ENCODE results near the gene BTNL9.
"Not testable (repeated sequence)": the region's sequence is repeated elsewhere in the genome, so short reads cannot be mapped to it uniquely, and the experiment has no call there.

BTNL9 gene

DNA sequence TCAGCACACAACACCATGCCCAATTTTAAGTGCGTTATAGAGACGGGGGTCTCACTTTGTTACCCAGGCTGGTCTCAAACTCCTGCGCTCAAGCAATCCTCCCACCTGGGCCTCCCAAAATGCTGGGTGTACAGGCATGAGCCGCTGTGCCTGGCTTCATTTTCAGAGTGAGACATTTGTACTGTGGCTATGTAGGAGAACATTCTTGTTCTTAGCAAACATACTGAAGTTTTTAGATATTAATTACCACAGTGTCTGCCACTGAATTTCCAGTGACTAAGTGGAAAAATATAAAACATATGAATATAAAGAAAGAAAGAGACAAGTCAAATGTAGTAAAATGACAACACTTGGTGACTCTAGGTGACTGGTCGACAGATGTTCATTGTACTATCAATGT lies 20.9 kb downstream of the BTNL9 start:
- no peak for DNase-seq

DNA sequence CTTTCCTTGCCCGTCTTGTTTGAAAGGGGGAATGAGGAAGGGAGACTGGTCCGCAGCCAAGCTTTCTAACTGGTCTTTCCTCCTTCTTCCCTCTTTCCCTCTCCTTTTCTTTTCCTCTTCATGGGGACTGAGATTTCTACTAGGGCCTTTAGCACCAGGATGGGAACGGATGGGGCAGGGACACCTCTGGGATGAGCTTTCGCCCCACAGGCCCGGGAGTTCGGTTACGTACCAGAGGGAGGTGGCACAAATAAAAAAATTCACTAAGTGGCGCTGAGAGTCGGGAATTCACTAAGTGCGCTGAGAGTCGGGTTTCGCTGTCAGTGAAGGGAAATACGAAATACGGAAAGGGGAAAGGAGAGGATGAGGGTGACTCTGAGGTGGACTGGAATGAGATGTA lies 21.6 kb downstream of the BTNL9 start:
- DNase-seq = no peak

DNA sequence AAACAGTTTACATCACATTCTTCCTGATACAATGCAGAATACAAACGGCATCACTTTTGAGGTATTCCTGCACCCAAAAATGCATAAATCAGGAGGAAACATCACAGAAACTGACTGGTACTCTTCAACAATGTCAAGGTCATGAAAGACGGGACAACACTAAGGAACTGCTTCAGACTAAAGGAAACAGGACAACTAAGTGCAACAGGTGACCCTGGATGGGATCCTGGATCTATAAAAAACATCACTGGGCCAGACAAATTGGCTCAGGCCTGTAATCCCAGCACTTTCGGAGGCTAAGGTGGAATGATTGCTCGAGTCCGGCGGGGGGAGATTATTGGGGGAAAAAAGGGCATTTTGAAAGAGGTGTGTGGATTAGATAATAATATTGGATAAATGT lies 22.6 kb downstream of the BTNL9 start:
- DNase-seq = no peak

DNA sequence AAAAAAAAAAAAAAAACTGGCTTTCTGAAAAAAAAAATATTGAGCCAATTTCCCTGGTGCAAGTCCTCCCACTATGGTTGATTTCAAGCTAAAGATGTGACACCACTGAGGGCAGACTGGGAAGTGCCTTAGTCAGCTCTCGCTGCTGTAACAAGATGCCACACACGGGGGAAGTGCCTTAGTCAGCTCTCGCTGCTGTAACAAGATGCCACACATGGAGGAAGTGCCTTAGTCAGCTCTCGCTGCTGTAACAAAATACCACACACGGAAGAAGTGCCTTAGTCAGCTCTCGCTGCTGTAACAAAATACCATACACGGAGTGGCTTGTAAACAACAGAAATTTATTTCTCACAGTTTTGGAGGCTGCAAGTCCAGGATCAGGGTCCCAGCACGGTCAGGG lies 23.4 kb downstream of the BTNL9 start:
- DNase-seq = no peak

DNA sequence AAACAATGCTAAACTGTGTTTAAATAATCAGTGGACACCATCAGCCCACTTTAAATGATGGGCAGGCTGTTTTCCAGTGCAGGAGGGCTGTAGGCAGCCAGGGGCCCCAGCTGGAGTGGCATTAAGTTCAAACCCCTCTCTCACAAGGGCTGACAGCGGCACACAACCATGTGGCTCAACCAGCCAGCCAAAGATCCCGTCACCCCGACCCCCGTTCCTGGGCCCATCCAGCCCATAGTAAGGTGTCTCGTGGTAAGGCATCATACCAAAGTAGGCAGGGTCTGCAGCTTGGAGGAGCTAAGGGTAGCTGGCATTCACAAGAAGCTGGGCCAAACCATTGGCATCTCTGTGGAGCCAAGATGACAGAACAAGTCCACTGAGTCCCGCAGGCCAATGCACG lies 24.9 kb downstream of the BTNL9 start:
- no peak for DNase-seq

DNA sequence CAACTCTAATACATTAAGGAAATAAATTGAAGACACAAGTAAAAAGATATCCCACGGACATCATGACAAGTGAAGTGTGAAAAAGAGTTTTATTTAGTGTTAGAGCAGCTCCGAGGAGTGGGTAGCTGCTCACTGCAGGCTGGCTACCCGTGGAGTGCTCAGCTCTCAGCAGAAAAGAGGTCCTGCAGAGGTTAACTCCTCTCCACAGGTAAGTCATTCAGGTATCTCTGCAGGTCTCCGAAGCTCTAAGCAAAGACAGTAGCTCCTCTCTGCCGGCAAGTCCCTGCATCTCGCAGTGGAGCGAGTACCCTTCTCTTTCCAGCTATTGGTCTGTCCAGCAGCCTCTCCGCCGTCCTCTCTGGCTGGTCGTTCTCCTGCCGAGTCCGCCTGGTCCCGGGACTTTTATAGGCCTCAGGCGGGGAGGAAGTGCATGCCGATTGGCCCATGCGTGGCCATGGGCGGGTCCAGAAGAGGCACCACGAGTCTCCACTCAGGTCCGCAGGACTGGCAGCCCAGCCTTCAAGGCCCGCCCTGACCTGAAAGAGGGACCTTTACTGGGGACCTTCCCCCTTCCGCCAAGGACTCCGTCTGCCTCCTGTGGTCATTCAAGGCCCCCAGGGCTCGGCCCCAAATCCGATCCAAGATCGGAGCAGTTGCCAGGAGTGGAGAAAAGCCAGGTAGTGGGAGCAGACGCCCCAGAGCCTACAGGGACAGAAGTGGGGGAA lies 29.9 kb downstream of the BTNL9 start:
- DNase-seq = no peak

DNA sequence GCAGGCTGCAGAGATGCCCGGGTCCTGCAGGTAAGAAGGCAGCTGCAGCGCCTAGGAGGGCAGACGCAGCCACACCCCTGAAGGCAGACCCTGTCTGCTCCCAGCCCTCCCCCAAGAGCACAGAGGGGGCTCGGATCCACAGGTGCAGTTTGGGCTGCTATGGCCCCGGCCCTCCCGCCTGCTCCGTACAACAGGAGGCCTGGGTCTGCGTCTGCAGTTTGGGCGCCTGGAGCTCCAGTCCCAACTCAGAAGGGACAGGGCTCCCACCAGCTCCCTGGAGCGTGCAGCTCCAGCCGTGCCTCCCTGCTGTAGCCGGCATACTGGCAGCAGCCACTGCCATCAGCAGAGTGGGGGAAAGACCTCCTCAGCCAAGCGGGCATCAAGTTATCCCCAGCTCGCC lies 30.5 kb downstream of the BTNL9 start:
- DNase-seq = no peak

DNA sequence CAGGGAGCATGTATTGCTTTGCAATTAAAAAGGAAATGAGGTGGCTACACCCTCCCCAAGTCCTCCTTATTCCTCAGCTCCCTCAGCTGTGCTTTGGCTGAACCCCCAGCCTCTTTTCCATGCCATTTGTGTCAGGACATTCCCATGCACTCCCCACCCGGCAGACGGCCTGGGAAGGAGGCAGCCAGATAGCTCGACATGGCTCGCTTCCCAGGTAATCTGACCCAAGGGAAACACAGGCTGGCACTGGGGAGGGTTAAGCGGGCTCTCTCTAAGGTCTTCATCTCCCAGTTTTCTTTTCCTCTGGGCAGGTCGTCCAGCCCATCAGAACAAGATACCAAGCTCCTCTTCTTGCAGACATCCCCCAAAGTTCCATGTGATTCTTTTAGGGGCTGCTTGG lies 31.2 kb downstream of the BTNL9 start:
- DNase-seq = no peak

DNA sequence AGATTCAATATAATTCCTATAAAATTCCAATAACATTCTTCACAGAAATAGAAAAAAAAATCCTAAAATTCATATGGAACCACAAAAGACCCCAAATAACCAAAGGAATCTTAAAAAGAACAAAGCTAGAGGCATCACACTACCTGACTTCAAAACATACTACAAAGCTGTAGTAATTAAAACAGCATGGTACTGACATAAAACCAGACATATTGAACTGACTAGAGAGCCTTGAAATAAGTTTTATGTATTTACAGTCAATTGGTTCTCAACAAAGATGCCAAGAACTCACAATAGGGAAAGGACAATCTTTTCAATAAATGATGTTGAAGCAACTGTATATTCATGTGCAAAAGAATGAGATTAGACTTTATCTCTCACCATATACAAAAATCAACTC lies 36.9 kb downstream of the BTNL9 start:
- DNase-seq = no peak

DNA sequence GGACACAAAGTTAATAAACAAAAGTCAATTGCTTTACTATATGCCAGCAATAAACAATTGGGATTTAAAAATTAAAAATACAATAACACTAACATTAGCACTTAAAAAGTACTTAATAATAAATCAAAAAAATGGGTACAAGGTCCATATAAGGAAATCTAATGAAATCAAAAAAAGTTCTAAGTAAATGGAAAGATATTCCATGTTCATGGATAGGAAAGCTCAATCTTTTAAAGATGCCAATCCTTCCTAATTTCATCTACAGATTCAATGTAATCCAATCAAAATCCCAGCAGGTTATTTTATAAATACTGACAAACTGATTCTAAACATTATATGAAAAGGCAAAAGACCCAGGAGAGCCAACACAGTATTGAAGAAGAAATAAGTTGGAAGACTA lies 41.9 kb downstream of the BTNL9 start:
- no peak for DNase-seq

DNA sequence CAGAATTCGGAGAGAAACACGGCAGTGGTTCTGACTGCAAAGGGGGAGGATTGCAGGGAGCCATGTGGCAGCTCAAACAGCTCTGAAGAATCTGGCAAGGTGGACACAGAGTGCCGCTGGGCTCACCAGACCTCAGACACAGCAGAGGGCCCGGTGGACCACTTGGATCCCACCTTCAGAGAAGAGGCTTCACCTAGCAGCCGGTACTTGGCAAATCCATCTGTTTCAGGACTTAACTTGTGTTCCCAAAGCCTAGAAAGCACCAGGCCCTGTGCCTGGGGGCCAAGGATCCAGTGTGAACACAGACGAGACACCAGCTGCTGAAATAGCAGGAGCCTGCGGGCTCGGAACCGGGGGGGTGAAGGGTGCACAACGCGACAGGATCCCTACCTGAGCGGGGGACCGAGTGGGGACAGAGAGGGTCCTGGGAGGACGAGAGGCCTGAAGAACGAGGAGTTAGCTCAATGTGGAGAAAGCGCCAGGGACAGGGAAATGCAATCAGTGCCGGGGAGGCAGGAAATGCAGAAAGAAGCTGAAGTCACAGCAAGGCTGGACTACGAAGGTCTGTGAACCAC lies 44.6 kb downstream of the BTNL9 start:
- DNase-seq = no peak

DNA sequence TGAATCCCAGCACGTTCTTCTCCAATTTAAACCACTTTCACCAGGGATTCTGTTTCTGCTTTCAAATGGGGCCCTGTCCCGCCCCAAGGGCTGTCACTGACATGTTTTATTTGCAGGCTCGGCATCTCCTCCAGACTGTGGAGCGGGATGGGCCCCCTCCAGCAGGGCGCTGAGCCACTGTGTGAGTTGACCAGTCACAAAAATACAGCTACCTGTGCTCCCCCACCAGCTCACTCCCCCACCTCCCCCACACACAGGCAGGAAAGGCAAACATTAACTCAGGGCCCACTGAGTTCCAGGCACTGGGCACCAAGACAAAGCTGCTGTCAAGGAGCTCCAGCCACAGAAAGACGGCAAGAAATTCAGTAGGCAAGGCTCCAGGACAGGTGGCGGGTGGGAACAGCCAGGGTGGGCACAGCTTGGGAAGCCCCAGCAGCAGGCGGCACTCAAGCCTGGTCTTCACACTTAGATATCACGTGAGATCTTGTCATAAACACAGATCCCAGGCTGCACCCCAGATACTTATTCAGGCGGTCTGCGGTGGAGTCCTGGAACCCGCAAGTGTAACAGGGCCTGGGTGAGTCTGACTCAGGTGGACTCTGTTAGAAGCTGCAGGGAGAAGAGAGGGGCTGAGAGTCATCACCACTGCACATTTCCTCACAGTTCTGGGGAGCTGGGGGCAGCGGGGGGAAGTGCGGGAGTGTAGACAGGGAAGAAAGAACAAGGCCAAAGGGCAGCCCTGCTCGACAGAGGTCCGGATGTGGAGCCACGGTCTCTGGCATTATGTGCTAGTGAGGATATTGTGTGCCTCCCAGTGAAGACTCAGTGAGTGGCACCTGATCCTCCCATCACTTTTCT lies 46.2 kb downstream of the BTNL9 start:
- DNase-seq = no peak

DNA sequence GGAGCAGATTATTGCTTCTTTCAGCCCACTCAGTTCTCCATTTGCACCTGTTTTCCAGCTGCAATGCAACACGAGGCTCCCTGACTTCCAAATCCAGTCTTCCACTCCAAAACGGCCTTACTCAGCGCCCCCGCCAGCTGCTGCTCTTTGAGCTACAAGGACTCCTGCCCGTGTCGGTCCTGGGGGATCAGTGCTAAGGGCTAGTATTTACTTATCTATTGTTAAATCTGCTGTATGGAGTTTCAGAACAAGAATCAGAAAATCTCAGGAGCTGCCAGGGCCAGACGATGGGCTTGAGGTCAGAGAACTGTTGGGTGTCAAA lies 46.8 kb downstream of the BTNL9 start:
- no peak for DNase-seq

DNA sequence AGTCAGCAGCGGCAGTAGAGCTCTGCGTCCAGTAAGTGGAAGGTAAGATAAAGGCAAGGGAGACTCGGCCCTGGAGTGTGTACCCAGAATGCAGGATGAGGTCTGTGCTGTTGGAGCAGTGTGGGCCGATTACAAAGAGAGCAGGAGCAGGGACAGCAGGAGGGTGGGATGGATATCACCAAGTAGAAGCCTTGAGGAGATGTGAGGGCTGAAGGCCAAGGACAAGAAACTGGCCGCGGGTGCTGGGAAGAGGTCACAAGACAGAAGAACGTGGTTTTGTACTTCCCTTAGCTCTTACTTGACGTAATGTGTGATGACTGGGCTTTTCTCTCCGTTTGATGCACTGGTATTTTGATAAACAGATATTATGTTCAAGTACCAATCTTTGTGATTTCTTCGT lies 47.2 kb downstream of the BTNL9 start:
- no peak for DNase-seq

DNA sequence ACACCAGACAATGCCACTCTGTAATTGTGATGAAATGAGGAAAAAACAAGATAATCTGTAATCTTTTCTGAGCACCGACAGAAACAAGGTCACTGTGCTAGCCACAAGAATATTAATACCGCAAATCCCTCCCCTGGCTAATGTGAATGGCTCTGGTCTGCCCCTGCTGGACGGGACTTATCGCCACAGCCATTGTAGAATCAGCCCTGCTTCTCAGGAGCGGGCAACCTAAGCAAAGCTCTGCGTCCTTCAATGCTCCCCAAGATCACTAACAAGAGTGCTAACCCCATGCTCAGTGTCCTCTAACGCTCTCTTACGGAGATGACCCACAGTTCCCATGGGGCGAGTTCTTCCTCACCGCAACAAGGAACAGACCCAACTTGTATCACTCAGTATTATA lies 48.2 kb downstream of the BTNL9 start:
- DNase-seq = no peak

DNA sequence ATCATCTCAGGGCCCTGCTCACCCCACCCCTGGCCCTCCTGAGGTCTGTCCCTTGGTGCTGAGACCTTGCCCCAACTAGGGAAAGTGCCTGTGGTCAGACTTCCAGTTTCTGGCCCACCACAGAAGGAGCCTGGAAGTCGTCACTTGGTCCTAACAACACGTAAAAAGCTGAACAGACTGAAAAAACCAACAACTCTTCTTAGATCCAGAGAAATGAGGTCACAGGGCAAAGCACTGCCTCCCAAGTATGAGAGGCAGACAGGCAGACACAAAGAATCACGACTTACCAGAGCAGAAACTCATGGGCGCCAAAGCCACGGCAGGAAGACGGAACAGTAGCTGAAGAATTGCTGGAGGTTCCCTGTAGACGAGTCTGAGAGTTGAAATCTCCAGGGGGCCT lies 52.4 kb downstream of the BTNL9 start:
- no peak for DNase-seq

DNA sequence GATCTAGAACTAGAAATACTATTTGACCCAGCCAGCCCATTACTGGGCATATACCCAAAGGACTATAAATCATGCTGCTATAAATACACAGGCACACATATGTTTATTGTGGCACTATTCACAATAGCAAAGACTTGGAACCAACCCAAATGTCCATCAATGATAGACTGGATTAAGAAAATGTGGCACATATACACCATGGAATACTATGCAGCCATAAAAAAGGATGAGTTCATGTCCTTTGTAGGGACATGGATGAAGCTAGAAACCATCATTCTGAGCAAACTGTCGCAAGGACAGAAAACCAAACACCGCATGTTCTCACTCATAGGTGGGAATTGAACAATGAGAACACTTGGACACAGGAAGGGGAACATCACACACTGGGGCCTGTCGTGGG lies 55.1 kb downstream of the BTNL9 start:
- not testable (repeated sequence) for DNase-seq

DNA sequence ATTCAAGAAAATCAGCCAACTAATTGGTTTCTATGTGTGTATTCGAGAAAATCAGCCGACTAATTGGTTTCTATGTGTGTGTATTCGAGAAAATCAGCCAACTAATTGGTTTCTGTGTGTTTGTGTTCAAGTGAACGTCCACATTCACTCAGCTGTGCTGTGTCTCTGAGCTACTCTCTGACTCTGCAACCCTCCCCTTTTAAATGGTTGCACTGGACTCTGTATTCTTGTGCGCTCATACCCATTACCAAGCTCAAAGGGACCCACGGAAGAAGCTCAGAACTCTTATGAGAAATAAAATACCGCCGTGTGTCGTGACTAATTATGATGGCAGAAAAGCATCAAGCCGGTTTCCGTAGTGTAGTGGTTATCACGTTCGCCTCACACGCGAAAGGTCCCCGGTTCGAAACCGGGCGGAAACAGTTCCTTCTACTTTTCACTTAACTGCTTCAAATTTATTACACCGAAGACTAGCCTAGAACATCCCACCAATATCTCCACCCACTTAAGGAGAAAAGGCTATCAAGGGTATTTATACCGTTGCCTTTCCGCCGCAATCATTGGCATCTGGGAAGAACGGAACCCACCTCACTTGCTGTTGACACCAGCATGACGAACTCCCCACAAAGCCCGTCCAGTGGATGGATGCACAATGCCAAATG lies 56.8 kb downstream of the BTNL9 start:
- DNase-seq = not testable (repeated sequence)

DNA sequence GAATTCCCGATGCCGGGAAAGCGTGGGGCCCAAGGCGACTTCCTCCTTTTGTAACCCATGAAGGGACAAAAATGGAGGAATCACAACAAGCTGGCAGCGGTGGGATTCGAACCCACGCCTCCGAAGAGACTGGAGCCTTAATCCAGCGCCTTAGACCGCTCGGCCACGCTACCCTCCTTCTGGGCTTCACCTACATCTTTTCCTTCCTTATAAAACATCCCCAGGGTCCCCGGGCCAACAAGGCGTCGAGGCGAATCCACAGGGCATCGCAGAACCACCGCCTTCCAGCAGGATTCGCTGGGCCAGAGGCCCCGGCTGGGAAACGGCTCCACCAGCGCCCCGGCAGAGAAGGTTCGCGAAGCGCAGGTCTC lies 57.3 kb downstream of the BTNL9 start:
- DNase-seq = not testable (repeated sequence)

DNA sequence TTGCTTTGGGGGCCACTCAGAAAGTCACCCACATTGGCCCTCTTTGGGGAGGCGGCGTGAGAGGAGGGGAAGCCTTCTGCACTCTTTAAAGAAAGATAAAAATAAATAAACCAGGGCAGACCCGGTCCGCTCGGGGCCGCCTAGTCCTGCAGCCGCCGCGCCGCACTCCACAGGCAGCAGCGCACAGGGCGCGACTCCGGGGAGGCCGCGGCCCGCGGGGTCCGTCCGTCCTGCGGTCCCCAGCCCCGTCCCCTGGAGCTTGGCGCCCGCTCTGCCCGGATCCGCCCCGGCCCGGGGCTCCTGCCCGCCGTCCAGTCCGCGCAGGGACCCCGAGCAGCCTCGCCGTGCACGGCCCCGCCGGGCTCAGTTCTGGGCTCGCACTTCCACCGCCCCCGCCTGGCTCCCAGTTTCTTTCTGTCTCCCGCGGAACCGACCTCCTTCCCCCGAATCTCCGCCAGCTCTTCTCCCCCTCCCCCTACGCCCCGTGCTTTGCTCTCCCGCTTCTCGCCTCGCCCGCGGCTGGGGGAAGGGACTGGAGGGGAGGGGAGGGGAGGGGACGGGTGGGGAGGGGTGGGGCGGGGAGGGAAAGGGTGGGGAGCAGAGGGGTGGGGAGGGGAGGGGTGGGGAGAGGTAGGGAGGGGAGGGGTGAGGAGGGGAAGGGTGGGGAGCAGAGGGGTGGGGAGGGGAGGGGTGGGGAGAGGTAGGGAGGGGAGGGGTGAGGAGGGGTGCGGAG lies 57.9 kb downstream of the BTNL9 start:
- not testable (repeated sequence) for DNase-seq

DNA sequence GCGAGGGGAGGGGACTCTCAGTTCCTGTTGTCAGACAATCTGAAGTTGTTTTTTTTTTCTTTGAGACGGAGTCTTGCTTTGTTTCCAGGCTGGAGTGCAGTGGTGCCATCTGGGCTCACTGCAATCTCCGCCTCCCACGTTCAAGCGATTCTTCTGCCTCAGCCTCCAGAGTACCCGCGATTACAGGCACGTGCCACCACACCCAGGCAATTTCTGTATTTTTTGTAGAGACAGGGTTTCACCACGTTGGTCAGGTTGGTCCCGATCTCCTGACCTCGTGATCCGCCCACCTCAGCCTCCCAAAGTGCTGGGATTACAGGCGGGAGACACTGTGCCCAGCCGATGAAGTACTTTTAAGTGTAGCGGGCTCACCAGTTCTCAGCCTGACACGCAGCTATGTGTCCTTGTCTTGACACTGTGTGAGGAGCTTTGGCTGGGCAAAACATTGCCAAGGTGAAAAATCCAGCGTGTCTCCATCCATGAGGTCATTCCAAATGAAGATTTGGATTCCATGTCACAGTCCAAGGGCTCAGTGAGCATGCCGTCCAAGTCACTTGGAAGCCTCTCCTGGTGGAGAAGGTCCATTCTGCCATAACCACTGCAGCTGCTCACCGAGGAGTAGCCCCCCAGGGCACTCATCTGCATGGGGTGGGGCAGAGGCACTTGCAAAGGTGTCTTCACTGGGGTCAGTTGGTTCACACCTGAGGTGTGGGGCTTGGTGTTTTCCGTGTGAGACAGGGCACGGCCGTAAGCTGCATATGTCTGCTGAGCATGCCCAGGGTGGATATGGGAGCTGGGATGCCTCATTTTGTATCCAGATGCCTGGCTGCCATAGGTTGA lies 58.9 kb downstream of the BTNL9 start:
- no peak for DNase-seq
